DMS153 treated with DMSO at 0.1 percent for 48 hours (cell line): ENCODE results near the gene ARHGAP42.

Experiments
- DNase-seq: peaks from one replicate; lab custom pipeline; 2025; ENCODE audit not compliant: unreplicated experiment; lab: John Stamatoyannopoulos, UW

ARHGAP42 gene

DNA sequence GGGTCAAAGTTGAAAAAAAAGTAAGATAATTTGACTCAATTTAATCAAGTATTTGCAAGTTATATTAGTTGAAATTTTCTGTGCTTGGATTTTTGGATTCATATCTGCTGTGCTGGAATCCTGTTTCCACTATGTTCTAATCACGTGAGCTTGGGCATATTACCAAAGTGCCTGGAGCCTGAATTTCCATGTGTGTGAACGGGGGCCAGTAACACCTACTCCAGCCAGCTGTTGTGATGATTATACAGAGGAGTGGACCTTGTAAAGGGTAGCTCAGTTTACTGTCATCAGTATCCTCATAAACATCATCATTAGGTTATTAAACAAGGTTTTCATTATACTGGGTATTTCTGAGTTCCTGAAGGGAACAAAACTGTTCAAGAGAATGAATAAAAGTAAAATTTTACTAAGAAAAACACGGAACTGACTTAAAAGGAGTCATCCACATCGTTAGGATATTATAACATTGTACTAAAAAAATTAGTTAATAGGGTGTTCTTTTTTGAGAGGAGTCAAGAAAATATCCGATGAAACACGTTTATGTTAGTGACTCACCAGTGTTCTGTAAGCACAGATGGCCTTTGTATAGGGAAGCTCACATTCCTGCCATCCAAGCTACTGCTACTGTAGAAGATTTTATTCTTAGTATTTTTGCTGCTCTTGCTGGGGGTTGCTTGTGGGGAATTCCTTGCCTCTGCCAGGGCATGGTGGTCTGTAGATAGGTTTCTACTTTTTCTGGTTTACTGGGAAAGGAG, 144.1 kb downstream of the ARHGAP42 start:
- no peak for DNase-seq

DNA sequence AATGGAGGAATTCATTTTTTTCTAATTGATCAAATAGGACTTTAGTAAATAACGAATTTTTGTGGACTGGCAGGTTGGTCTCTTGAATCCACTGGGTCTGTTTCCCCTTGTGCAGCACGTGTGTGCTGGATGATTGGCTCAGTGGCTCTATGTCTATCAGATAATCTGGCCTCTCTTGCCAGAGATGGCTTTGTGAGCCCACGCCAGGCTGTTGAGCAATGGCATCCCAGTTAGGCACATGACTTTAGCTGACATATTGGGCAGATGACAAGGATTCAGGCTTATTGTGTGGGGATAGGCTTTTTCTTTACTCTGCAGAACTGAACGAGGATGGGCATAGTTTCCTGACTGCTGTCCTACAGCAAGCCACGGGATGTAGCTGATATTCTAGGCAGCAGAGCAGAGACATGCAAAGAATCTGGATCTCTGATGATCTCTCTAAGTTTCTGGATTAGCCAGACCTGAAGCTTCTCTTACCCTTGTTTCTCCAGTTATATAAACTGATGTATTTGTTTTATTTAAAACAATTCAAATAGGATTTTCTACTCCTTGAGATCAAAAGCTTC, 144.9 kb downstream of the ARHGAP42 start:
- DNase-seq: no peak

DNA sequence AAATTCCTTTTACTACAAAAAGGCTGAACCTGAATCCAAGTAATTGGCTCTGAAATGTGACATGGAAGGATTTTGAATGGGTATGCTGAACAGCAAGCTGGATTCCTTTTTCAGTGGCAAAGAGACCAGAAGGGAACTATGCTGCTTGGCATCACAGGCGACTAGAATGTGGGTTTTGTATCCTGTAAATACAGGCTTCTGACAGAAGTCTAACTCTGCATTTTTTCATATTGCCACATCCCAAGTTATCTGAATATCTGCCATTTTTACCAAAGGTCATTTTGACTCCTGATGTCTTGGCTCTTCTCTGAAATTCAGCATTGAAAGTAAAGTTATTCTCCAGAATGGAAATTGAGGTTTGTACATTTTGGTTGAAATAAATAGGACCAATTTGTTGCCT, 145.7 kb downstream of the ARHGAP42 start:
- no peak for DNase-seq

DNA sequence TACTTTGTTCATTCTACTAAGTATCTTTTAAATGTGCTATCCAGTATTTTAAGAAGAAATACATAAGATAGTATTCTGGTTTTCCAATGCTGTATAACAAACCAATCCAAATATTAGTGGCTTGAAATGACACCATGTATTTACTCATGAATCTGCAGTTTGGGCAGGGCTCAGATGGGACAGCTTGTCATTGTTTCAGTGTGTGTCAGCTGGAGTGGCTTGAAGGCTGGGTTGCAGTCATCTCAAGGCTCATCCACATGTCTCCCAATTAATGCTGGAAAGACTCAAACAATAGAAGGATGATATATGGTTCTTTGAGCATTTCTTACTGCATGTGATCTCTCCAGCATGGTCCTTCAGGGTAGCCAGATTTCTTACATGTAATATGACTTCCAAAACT, 146.2 kb downstream of the ARHGAP42 start:
- DNase-seq: no peak

DNA sequence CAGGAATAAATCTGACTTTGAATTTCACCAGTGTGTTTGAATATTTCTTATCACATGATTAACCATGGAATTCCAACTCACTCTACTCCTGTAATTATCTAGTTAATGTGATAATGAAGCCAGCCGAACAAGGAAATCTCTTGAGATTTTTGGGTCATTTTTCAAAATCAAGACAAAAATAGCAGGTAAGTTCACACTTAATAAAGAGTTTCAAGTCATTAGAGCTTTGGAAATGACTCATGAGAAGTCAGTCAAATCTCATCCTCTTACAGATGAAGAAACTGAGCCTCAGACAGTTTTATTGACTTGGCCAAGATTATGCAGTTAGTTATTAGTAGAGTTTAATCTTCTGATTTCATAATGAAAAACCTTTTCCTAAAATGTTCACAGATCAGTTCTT, 148.8 kb downstream of the ARHGAP42 start:
- DNase-seq: no peak

DNA sequence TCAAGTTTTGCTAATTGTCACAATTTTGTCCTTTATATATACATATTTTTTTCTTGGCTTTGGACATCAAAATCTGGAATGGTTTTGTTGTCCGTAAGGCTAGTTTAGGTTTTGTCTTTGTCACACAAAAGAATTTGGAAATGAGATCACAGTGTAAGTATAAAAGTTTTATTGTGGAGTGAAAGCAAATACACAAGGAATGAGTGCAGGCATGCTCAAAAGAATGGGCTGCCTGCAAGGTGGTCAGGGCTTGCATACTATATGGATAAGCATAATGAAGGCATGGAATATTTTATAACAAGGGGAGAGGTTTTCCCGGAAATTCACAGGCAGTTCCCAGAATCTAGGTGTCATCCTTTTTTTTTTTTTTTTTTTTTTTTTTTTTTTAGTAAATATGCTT, 150.2 kb downstream of the ARHGAP42 start:
- DNase-seq: no peak

DNA sequence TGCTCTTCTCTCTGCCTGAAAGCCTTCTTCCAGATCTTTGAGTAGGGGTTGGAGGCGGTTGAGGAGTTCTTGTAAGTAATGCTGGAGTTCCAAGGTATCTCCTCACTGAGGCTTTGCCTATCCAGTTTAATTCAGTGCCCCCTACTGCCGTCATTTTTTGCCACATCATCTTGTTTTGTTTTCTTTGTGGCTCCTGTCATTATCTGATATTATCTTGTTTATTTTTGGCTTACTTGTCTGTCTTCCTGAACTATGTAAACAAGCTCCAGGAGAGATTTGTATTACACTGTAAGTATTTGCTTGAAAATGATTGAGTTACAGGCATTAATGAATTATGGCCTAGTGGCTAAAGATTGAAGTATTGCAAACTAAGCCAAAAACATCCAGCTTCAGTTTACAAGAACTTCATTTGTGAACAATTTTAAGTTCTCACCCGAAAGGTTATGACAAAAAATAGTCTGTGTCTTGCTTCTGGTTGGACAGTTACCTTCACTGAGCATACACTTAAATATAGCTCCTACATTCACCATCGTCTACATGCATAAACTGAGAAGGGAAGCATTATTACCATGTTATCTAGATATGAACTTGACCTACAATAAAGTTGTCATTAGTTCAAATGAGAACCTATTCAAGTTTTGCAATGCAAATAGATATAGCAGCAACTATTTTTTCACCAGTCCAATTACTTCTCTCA, 154.8 kb downstream of the ARHGAP42 start:
- DNase-seq: no peak

DNA sequence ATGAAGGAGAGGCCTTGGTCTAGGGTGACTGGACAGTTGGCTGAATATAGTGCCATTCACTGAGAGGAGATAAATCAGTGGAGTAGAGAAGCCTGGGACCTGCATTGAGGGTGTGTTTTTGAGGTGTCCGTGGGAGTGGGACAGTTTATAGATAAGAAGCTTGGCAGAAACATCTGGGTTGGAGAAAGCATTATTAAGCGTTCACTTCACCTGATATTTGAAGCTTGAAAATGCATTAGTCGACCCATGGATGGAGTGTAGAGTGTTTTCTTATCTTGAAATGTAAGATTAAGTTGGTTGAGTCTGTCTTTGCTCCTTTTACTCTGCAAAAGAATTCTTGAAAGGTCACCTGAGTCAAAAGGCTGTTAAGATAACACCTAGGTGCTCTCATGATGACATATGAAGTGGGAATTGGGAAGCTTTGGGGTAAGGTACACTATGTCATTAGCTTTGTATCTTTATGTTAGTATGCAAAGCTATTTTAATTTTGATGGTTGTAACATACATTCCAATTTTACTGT, 160.7 kb downstream of the ARHGAP42 start:
- DNase-seq: no peak

DNA sequence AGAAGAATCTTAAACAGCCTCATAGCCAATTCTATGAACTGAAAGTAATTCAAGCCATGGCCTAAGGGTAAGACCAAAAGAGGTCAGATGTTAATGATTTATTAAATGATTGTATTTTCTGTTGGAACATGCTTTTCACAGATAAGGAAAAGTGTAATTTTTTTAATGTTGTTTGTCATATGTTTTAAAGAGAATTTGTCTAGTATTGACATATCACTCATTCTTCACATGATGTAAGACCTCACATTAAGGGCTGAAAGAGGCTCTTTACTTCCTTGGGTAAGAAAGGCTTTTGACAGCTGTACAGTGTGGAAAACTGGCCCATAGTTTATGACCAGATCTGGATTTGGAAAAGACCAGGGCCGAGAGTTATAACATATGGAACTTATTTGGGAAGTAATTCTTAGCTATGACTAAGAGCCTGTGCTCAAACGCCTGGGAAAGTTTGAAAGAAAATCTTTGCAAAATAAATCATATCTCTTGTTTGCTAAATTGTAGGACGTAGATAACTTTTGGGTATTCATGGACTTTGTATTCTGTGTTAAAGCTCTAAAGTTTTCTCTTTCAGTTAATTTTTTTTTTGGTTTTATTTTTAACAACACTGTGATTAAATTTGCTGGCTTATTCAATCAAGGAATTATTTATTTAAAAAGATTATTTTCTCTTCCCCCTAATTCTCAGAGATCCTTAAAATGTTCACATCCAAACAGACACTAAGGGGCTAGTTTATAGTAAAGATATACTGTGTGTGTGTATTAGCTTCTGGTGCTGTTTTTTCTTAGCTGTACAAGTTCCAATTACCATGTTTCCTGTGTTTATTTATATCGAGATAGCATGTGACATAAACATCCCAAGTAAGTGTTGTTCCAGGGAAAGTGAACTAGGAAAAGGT, 162.2 kb downstream of the ARHGAP42 start:
- DNase-seq: no peak

DNA sequence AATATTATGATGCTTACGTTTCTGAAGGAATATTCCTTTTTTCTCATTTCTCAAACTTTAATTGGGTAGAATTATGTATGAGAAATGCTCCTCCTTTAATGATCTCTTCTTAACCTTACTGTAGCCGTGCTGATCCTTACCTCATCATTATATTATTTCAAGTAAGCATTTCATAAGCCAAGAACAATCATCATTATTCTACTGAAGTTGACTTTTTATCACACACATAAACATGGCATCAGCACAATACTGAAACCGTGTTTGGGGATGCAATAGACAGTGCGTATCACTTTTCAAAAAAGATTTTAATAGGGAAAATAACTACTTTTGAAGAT, 162.8 kb downstream of the ARHGAP42 start:
- DNase-seq: no peak

DNA sequence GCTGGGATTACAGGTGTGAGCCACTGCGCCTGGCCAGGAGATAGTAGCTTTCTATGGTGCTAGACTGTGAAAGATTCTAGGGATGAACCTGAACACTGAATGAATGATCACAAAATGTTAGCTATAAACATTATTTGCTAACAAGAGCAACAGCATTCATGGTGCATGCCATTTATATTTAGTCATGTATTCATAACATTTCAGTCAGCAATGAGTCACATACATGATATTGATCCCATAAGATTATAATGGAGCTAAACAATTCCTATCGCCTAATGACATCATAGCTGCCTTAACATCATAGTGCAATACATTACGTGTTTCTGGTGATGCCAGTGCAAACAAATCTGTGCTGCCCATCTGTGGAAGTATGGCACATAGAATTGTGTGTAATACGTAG, 164.1 kb downstream of the ARHGAP42 start:
- DNase-seq: no peak

DNA sequence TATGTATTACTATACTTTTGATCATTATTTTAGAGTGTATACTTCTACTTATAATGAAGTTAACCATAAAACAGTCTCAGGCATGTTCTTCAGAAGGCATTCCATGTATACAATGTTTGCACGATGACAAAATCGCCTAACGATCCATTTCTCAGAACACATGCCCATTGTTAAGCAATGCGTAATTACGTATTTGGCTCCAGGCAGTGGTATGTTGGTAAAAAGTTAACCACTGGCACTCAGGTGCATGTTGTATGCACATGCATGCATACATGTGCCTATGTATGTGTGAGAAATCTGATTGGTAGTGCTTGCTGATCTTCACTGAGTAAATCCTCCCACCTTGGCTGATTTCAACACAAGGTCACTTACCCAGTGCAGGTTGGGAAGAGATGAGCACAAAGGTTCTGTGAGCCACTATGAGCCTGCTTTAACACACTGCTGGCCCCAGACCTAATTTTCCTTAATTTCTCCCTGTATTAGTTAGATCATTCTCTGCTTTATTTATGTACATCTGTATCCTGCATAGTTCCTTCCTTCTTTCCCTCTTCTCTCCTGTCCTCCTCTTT, 164.6 kb downstream of the ARHGAP42 start:
- no peak for DNase-seq

DNA sequence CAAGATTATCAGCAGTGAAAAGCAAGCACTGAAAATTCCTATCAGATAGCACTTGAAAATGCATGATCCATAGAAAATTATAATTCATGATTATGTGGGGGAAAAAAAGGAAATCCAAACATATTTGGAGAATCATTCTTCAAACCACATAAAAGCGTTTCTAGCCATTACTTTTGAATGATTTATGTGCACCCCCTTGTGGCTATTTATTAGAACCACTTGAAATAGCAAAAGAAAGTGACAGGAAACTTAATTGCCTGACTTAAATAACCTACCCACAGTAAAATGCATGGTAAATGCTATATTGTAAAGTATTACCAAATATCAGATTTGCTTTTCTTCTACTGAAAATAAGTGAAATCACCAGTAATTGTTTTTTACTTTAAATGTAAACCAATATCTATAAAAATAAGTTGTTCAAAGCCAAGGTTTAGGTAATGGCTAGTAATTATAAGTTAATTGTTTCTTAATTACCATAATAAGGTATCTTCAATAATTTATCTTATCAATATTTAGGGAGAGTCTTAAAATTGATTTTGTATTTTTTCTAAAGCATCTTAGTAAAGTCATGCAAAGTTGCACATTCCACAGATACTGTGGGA, 168.5 kb downstream of the ARHGAP42 start:
- DNase-seq: peak; percentile 55

DNA sequence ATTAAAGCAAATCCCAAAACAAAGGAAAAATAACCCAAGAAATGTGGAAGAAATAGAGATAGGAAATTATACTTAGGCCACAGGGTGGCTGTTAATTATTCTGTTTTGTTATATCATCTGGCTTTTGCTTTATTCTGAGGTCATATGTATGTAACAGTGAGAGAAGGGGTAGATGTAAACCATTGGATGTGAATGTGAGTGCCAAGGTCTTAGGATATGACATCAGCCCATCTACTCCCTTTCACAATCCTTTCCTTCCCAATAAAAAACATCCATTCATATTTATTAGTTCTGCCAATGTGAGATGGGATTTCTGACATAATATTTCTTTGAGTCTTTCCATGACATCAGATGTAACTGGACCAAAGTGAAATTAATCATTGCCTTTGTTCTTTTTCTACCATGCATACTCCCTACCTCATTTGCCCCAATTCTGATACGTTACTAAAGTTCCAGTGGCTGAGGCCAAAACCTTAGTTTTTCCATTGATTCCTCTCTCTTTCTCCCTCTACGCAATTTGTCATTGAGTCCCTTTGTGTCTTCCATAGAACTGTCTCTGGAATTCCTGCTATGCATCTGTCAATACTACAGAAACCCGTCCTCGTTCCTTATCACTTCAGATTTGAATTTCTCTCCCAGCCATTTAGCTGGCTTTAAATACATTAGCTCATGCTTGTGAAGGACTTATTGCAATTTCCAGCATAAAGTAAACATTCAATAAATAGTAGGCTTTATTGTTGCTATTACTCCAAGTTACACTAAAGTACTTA, 170.3 kb downstream of the ARHGAP42 start:
- DNase-seq: no peak

DNA sequence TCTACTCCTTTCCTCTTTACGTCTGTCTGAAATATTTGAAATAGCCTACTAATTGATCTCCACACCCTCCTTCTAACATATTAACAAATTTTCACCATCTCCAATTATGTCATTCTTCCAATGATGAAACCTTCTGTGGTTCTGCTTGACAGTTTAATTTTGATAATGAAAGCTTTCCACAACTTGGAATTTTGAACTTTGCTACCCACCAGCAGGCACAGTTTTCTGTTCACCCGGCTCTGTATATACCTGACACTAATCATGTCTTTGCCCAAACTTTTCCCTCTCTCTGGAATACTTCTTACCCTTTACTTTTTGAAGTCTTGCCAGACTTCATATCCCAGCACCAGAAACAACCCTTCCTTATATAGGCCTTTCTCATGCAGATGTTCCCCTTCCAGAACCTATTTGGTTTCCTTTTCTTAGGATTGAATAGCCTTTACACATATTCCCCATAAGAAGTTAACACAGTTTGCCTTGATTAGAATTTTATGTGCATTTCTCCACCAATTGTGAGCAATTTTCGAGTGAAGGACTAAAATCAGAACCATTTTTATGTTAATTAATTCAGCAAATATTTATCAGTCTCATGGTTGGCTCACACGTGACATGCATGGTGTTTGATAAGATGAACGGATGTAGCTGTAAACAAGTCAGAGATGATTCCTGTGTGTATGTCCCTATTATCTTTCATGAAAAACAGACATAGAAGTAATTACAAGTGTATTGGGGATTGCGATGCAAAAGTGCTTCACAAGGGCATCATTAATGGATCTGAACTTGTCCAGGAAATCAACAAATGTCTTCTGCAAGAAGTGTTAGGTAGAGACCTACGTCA, 173.4 kb downstream of the ARHGAP42 start:
- no peak for DNase-seq

DNA sequence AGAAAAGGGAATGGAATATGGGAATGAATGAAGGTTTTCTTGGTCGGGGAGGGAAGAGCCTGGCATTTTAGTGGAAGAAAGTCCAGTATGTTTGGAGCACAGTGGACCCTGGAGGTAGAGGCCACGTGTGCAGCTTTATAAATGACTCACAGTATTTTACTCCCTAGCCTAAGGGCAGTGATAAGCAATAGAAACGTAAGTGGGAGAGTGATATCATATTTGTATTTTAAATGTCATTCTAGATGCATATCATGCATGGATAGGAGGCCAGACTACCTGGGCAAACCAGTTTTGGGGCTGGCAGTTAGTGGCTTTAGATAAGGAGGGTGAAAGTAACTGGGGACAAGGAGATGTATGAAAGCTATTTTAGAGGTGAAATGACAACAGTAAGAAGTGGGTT, 174.1 kb downstream of the ARHGAP42 start:
- no peak for DNase-seq

DNA sequence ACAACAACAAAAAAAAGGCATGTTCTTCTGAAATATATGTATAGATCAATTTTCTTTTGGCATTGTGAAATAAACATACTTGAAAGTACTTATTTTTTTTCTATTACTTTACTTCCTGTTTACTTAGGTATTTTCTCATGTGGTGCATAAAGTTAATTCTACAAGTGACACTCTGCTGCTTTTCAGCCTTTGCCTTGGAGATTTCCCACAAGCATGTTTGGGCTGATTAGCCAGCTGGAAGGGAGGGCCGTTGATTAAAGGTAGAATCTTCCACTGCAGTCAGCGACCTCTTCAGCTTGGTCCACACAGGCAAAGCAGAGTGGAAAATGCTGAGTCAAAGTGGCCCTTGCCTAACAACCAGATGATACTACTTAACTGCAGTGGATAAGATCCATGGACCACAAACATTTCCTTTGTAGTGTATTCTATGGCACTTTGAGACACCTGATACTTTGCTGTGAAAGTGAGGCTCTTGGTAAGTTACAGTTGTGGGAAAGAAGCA, 176.0 kb downstream of the ARHGAP42 start:
- DNase-seq: no peak

DNA sequence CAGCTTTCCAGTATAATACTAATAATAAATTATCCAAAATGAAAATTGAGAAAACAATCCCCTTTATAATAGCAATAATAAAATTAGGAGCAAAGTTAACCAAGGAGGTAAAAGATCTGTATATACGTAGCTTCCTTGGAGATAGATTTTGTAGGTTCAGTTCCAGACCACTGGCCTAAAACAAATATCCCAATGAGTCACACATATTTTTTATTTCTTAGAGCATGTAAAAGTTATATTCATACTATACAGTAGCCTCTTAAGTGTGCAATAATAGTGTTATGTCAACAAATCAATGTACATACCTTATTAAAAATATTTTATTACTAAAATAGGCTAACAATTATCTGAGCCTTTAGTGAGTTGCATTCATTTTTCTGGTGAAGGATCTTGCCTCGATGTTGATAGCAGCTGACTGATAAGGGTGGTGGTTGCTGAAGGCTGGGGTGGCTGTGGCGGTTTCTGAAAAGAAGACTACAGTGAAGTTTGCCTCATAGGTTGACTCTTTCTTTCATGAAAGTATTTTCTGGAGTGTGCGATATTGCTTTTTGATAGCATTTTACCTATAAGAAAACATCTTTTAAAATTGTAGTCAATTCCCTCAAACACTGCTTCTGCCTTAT, 178.5 kb downstream of the ARHGAP42 start:
- no peak for DNase-seq
